Measurements from ENCODE around the gene TMEM31. TPM values are rescaled to one million over a fixed set of nuclear protein-coding genes. Genes with fewer than 3 reads are reported as not detected.

Gene TMEM31
- total RNA-seq, 1 experiment from 2014 or later: not detected

GRCh38 chrX:103730147-103730795 is 19.6 kb downstream of the TMEM31 start:
- Histone ChIP-seq H3K9me2 (ENCODE audit: insufficient read depth) (no peaks in the 10 kb centered on the region), H3K79me2 (ENCODE audit: insufficient read depth, low read length) (no peaks in the 10 kb centered on the region), H3K4me1 (ENCODE audit: control insufficient read depth in 1 of 2, insufficient read depth in 2 of 2, low read length in 2 of 2) (no peaks in the 10 kb centered on the region), H3K27me3 (ENCODE audit: insufficient read depth, low read length) (peaks cover 15% of the 10 kb centered on the region), H3K9ac (ENCODE audit: low read length) (no peak overlapping the region), H3K36me3 (ENCODE audit: control insufficient read depth in 1 of 2, insufficient read depth in 2 of 2, low read length in 2 of 2) (no peaks in the 10 kb centered on the region), H3K27ac (ENCODE audit: low read depth, low read length) (no peak overlapping the region), H2AFZ (ENCODE audit: low read depth, low read length, poor library complexity, severe bottlenecking) (no peak overlapping the region), H3K4me3 (replicated peaks in 1 of 2; ENCODE audit: low read depth in 1 of 2, low read length in 2 of 2) (no peak overlapping the region), H3K4me2 (ENCODE audit: low read length) (no peak overlapping the region), H4K20me1 (ENCODE audit: insufficient read depth) (no peaks in the 10 kb centered on the region), H3K9me3 (ENCODE audit: control insufficient read depth in 1 of 2, insufficient read depth in 1 of 2, low read depth in 1 of 2, low read length in 2 of 2) (no peaks in the 10 kb centered on the region)
- ATAC-seq: no peak
- ChIA-PET POLR2A (no interaction called here), CTCF (interaction anchor here (1.4 kb wide), 1 partner anchor 18 kb away, joined by 3 read pairs; no protein-coding TSS in a partner anchor), RAD21 (ENCODE audit: low non-redundant PET in 1 of 2, low total read pairs in 2 of 2, uncharacterized antibody in 2 of 2, unreplicated experiment in 2 of 2) (no interaction called here)
- BruUV-seq (replicated peaks): no TSS peak
- intact Hi-C loops (cut with micrococcal nuclease): no loop called here
- no peak for DNase-seq (ENCODE audit: low read depth, low spot score)
- TF ChIP-seq CEBPB (IDR thresholded peaks at IDR 0.05; ENCODE audit: low read depth) (no peak), EZH2phosphoT487 (IDR thresholded peaks at IDR 0.05; ENCODE audit: borderline replicate concordance) (no peak), EGR1 (IDR thresholded peaks at IDR 0.05; ENCODE audit: low read depth) (no peak), ZFX (IDR thresholded peaks at IDR 0.05) (no peak), POLR2A (IDR thresholded peaks at IDR 0.05; ENCODE audit: borderline replicate concordance, extremely low read depth, insufficient read depth, insufficient read length) (no peak), MAX (IDR thresholded peaks at IDR 0.05) (no peak), RAD21 (IDR thresholded peaks at IDR 0.05; ENCODE audit: low read depth) (no peak), ELF1 (IDR thresholded peaks at IDR 0.05; ENCODE audit: borderline replicate concordance, low read depth) (no peak), EZH2 (IDR thresholded peaks at IDR 0.05) (no peak), TCF7L2 (IDR thresholded peaks at IDR 0.05; ENCODE audit: borderline replicate concordance, extremely low read depth, insufficient read depth, insufficient read length) (no peak), JUND (IDR thresholded peaks at IDR 0.05) (no peak)
- TF ChIP-seq, protein P1, sequence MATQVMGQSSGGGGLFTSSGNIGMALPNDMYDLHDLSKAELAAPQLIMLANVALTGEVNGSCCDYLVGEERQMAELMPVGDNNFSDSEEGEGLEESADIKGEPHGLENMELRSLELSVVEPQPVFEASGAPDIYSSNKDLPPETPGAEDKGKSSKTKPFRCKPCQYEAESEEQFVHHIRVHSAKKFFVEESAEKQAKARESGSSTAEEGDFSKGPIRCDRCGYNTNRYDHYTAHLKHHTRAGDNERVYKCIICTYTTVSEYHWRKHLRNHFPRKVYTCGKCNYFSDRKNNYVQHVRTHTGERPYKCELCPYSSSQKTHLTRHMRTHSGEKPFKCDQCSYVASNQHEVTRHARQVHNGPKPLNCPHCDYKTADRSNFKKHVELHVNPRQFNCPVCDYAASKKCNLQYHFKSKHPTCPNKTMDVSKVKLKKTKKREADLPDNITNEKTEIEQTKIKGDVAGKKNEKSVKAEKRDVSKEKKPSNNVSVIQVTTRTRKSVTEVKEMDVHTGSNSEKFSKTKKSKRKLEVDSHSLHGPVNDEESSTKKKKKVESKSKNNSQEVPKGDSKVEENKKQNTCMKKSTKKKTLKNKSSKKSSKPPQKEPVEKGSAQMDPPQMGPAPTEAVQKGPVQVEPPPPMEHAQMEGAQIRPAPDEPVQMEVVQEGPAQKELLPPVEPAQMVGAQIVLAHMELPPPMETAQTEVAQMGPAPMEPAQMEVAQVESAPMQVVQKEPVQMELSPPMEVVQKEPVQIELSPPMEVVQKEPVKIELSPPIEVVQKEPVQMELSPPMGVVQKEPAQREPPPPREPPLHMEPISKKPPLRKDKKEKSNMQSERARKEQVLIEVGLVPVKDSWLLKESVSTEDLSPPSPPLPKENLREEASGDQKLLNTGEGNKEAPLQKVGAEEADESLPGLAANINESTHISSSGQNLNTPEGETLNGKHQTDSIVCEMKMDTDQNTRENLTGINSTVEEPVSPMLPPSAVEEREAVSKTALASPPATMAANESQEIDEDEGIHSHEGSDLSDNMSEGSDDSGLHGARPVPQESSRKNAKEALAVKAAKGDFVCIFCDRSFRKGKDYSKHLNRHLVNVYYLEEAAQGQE (IDR thresholded peaks at IDR 0.05; ENCODE audit: low read depth): no peak
- TF ChIP-seq, protein P2, sequence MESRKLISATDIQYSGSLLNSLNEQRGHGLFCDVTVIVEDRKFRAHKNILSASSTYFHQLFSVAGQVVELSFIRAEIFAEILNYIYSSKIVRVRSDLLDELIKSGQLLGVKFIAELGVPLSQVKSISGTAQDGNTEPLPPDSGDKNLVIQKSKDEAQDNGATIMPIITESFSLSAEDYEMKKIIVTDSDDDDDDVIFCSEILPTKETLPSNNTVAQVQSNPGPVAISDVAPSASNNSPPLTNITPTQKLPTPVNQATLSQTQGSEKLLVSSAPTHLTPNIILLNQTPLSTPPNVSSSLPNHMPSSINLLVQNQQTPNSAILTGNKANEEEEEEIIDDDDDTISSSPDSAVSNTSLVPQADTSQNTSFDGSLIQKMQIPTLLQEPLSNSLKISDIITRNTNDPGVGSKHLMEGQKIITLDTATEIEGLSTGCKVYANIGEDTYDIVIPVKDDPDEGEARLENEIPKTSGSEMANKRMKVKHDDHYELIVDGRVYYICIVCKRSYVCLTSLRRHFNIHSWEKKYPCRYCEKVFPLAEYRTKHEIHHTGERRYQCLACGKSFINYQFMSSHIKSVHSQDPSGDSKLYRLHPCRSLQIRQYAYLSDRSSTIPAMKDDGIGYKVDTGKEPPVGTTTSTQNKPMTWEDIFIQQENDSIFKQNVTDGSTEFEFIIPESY (IDR thresholded peaks at IDR 0.05; ENCODE audit: extremely low read depth, insufficient replicate concordance, low read length): no peak

Data from HCT116 (cell line).